HepG2 (cell line): ENCODE results near the gene ITGB7. TPM values are rescaled to one million over a fixed set of nuclear protein-coding genes. Genes with fewer than 3 reads are reported as not detected.

Source experiments
- DMAP1 ChIP-seq: IDR thresholded peaks from 2 replicates; pipeline ENCODE4 v1.6.1; 2016
- HNF1B ChIP-seq: sonication (generic); formaldehyde crosslinking; IDR thresholded peaks from 2 replicates; pipeline ENCODE4 v1.5.1; 2020; ENCODE audit warnings: mild to moderate bottlenecking, moderate library complexity, missing genetic modification reagents
- KLF12 ChIP-seq: sonication (generic); formaldehyde crosslinking; IDR thresholded peaks from 2 replicates; pipeline ENCODE4 v1.4.0; 2020; ENCODE audit warnings: missing genetic modification reagents, borderline replicate concordance
- SOX13 ChIP-seq, 3 experiments: fragments of 450-650 bp in 1 of 3; sonication (generic) in 1 of 3; formaldehyde crosslinking in 1 of 3; IDR thresholded peaks in 2 of 3; conservative IDR thresholded peaks in 1 of 3; 2 replicates each; pipeline versions ENCODE4 v1.5.0 to v1.6.1; 2016 to 2020; ENCODE audit warnings: antibody characterized with exemption in 1 of 3, mild to moderate bottlenecking in 1 of 3, missing compliant biosample characterization in 1 of 3, missing genetic modification reagents in 1 of 3, moderate library complexity in 1 of 3
- TBX3 ChIP-seq: fragments of 450-650 bp; IDR thresholded peaks from 2 replicates; pipeline ENCODE4 v1.6.1; 2017; ENCODE audit warnings: antibody characterized with exemption, mild to moderate bottlenecking, inconsistent platforms, borderline replicate concordance
- ZBTB1 ChIP-seq: sonication (generic); formaldehyde crosslinking; IDR thresholded peaks from 2 replicates; pipeline ENCODE4 v1.4.0; 2020; ENCODE audit warnings: missing genetic modification reagents, borderline replicate concordance
- ZBTB33 ChIP-seq: sonication (generic); formaldehyde crosslinking; IDR thresholded peaks from 2 replicates; pipeline ENCODE4 v1.4.0; 2020; ENCODE audit warnings: missing genetic modification reagents
- ZGPAT ChIP-seq: IDR thresholded peaks from 2 replicates; pipeline ENCODE4 v1.6.1; 2016; ENCODE audit warnings: mild to moderate bottlenecking
- ZNF431 ChIP-seq: sonication (generic); formaldehyde crosslinking; IDR thresholded peaks from 2 replicates; pipeline ENCODE4 v1.9.0; 2022; ENCODE audit warnings: missing genetic modification reagents, low read depth, mild to moderate bottlenecking, borderline replicate concordance
- ZNF543 ChIP-seq: sonication (generic); formaldehyde crosslinking; IDR thresholded peaks from 2 replicates; pipeline ENCODE4 v1.4.0; 2020; ENCODE audit warnings: mild to moderate bottlenecking, missing genetic modification reagents
- ZNF780A ChIP-seq: sonication (generic); formaldehyde crosslinking; IDR thresholded peaks from 2 replicates; pipeline ENCODE4 v1.8.0; 2022; ENCODE audit warnings: mild to moderate bottlenecking, missing genetic modification reagents, moderate library complexity
- polyA plus RNA-seq, 8 experiments: library from polyadenylated mRNA; depleted of rRNA in 3 of 8; stranded (reverse) in 7 of 8; unstranded in 1 of 8; fragments of >200 nt; fragmentation: Illumina TruSeq in 4 of 8; extraction: Trizol in 4 of 8; gene quantifications; 2 replicates each; pipeline versions ENCODE4 v1.2.1 to v1.2.3, GENCODE V29; 2011 to 2016; ENCODE audit warnings: low read depth in 4 of 8, missing spikeins in 1 of 8, mixed read lengths in 1 of 8; ENCODE audit not compliant: insufficient read depth in 1 of 8
- total RNA-seq, 5 experiments: library from RNA; depleted of rRNA; stranded (reverse); fragments of >200 nt; fragmentation: Illumina TruSeq; extraction: Trizol; gene quantifications; 2 replicates each; pipeline ENCODE4 v1.2.3, GENCODE V29; 2016; ENCODE audit warnings: low read depth in 1 of 5
- TF ChIP-seq, protein P1 (sequence below): sonication (generic); formaldehyde crosslinking; IDR thresholded peaks from 2 replicates; pipeline ENCODE4 v1.4.0; 2020; ENCODE audit warnings: mild to moderate bottlenecking, low read depth, missing genetic modification reagents
- TF ChIP-seq, protein P2 (sequence below): conservative IDR thresholded peaks from 2 replicates; pipeline ENCODE4 v1.6.1; 2018; ENCODE audit warnings: missing genetic modification reagents

The ITGB7 gene
- total and polyA plus RNA-seq, 2 of the 13 experiments (the other 11 are each of a cell fraction or from before 2014, with no cell fraction given), result 0.16 to 0.18 TPM

DNA sequence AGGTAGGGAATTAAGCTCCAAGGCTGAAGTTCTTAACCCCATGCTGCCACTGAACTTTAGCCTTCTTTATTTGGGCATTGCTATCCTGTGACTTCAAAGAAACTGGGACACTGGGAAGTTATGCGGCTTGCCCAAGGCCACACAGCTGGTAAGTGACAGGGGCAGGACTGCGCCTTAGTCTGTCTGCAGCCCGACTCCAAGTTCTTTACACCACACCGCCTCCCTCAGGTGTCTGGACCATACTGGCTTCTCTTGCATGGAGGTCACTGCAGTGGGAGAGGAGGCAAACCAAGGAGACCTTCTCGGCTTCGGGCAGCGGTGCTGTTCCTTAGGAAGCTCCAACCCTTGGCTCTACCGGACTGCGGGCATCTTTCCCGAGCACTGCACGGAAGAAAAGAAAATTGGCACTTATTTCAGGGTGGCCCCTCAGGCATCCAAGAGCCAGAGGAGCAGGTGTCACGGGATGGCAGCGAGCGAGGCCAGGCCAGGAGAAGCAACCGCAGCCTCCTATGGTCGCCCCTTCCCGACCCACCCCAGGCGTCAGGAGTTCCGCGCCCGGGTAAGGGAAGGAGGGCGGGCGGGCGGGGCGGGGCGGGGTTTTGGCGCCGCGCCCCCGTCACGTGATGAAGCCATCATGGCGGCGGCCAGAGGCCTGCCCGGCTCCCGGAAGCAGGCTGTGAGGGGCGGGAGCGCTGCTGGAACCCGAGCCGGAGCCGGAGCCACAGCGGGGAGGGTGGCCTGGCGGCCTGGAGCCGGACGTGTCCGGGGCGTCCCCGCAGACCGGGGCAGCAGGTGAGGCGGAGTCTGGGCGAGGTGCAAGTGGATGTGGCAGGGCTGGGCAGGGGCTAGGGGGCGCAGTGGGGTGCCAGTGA is 44.7 kb upstream of the ITGB7 start (continued):
- peak; percentile 64; the same call in 1 of the 2 replicates for TF ChIP-seq ZGPAT (CRISPR knock-in tag)
- no peak for TF ChIP-seq TBX3
- TF ChIP-seq KLF12, result peak; percentile 62; the same call in 1 of the 2 replicates
- TF ChIP-seq, protein P1, sequence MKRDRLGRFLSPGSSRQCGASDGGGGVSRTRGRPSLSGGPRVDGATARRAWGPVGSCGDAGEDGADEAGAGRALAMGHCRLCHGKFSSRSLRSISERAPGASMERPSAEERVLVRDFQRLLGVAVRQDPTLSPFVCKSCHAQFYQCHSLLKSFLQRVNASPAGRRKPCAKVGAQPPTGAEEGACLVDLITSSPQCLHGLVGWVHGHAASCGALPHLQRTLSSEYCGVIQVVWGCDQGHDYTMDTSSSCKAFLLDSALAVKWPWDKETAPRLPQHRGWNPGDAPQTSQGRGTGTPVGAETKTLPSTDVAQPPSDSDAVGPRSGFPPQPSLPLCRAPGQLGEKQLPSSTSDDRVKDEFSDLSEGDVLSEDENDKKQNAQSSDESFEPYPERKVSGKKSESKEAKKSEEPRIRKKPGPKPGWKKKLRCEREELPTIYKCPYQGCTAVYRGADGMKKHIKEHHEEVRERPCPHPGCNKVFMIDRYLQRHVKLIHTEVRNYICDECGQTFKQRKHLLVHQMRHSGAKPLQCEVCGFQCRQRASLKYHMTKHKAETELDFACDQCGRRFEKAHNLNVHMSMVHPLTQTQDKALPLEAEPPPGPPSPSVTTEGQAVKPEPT, result no peak
- TF ChIP-seq ZBTB33 (CRISPR knock-in tag), result peak; percentile 9; the same call in 1 of the 2 replicates
- TF ChIP-seq, protein P2, sequence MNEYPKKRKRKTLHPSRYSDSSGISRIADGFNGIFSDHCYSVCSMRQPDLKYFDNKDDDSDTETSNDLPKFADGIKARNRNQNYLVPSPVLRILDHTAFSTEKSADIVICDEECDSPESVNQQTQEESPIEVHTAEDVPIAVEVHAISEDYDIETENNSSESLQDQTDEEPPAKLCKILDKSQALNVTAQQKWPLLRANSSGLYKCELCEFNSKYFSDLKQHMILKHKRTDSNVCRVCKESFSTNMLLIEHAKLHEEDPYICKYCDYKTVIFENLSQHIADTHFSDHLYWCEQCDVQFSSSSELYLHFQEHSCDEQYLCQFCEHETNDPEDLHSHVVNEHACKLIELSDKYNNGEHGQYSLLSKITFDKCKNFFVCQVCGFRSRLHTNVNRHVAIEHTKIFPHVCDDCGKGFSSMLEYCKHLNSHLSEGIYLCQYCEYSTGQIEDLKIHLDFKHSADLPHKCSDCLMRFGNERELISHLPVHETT, result 0 out of 2 replicates have a peak, but pooled peaks have one; percentile 33
- 0 out of 2 replicates have a peak, but pooled peaks have one; percentile 16 for TF ChIP-seq ZNF543
- no peak for TF ChIP-seq HNF1B (CRISPR knock-in tag)
- no peak for TF ChIP-seq ZNF431 (CRISPR knock-in tag)
- TF ChIP-seq SOX13 (IDR thresholded peaks at IDR 0.05), result no peak
- TF ChIP-seq SOX13 (CRISPR knock-in tag; conservative IDR thresholded peaks at IDR 0.05 in 1 of 2, IDR thresholded peaks at IDR 0.05 in 1 of 2), result 0 out of 4 replicates have a peak, but pooled peaks of 1 of the 2 experiments have one; percentile 31
- TF ChIP-seq DMAP1 (CRISPR knock-in tag), result peak; percentile 46
- TF ChIP-seq ZBTB1 (CRISPR knock-in tag), result no peak
- no peak for TF ChIP-seq ZNF780A (CRISPR knock-in tag)
